Measurements from ENCODE around the gene HOXA6.

The HOXA6 gene

GRCh38 chr7:27142580-27143022 lies 5.0 kb downstream of the HOXA6 start:
- H3K4me3 ChIP-seq (ENCODE audit: low read length), result peak overlapping the region; percentile 71

GRCh38 chr7:27141923-27142579 lies 5.5 kb downstream of the HOXA6 start:
- Histone ChIP-seq H3K27ac (ENCODE audit: low read length) (no peak overlapping the region), H3K36me3 (ENCODE audit: control insufficient read depth, low read depth, low read length) (no peaks in the 10 kb centered on the region), H3K4me1 (ENCODE audit: control insufficient read depth, low read depth, low read length) (peaks cover 3% of the 10 kb centered on the region), H3K4me3 (ENCODE audit: low read length) (peak overlapping the region; percentile 71), H3K9me3 (ENCODE audit: control insufficient read depth, low read depth, low read length) (peaks cover 3% of the 10 kb centered on the region), H3K9ac (ENCODE audit: low read length) (no peak overlapping the region), H3K27me3 (ENCODE audit: control insufficient read depth, insufficient read depth, low read length) (peaks cover 100% of the 10 kb centered on the region)

More at GRCh38 chr7:27142580-27143022, 5.0 kb downstream of the HOXA6 start:
- Histone ChIP-seq H3K9me3 (ENCODE audit: control insufficient read depth, low read depth, low read length) (peaks cover 3% of the 10 kb centered on the region), H3K9ac (ENCODE audit: low read length) (no peak overlapping the region), H3K27ac (ENCODE audit: low read length) (no peak overlapping the region), H3K36me3 (ENCODE audit: control insufficient read depth, low read depth, low read length) (no peaks in the 10 kb centered on the region), H3K27me3 (ENCODE audit: control insufficient read depth, insufficient read depth, low read length) (peaks cover 100% of the 10 kb centered on the region), H3K4me1 (ENCODE audit: control insufficient read depth, low read depth, low read length) (peaks cover 3% of the 10 kb centered on the region)

GRCh38 chr7:27141137-27141922 lies 6.2 kb downstream of the HOXA6 start:
- H3K4me1 ChIP-seq (ENCODE audit: control insufficient read depth, low read depth, low read length), result peaks cover 3% of the 10 kb centered on the region
- H3K36me3 ChIP-seq (ENCODE audit: control insufficient read depth, low read depth, low read length), result no peaks in the 10 kb centered on the region
- no peak overlapping the region for H3K27ac ChIP-seq (ENCODE audit: low read length)
- peaks cover 100% of the 10 kb centered on the region for H3K27me3 ChIP-seq (ENCODE audit: control insufficient read depth, insufficient read depth, low read length)
- no peak overlapping the region for H3K9ac ChIP-seq (ENCODE audit: low read length)
- H3K4me3 ChIP-seq (ENCODE audit: low read length), result no peak overlapping the region
- H3K9me3 ChIP-seq (ENCODE audit: control insufficient read depth, low read depth, low read length), result peaks cover 3% of the 10 kb centered on the region

GRCh38 chr7:27140126-27140857 lies 7.3 kb downstream of the HOXA6 start:
- Histone ChIP-seq H3K36me3 (ENCODE audit: control insufficient read depth, low read depth, low read length) (no peaks in the 10 kb centered on the region), H3K9ac (ENCODE audit: low read length) (no peak overlapping the region), H3K27ac (ENCODE audit: low read length) (no peak overlapping the region), H3K4me1 (ENCODE audit: control insufficient read depth, low read depth, low read length) (peaks cover 3% of the 10 kb centered on the region), H3K27me3 (ENCODE audit: control insufficient read depth, insufficient read depth, low read length) (peaks cover 100% of the 10 kb centered on the region), H3K9me3 (ENCODE audit: control insufficient read depth, low read depth, low read length) (peaks cover 3% of the 10 kb centered on the region), H3K4me3 (ENCODE audit: low read length) (no peak overlapping the region)

DNA sequence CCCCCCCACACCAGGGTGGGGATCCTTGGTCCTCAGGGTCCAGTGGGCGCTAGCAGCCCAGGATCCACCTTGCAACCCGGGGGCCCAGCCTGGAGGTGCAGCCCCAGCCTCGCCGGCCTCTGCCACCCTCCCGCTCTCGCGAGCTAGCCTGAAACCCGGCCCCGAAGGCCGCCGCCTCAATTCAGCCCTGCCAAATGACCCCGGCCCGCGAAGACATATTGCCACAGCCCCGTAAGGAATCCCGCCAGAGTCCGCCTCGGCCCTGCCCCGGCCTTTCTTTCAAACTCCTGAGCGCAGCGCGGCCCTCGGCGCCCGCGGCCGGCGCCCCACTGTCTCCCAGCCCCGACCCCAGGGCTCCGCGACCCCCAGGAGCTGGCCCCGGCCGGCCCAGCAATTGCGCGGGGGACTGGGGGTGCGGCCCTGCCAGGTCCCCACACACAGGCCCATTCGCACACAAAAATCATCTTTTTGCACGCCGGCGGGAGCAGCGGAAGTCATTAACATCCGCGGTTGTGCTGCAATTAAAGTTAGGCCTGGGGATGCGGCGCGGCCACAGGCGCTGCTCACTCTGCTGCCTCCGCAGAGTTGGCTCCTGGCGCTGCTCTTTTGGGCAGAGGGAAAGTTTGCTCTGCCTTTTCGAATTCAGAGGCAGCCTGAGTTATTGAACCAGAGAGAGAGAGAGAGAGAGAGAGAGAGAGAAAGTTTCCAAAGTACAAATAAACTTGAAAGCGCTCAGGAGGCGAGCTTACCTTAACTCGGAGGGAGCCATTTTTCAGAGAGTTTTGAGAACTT lies 8.0 kb downstream of the HOXA6 start:
- Histone ChIP-seq H3K27me3 (ENCODE audit: control insufficient read depth, insufficient read depth, low read length) (peaks cover 100% of the 10 kb centered on the region), H3K9me3 (ENCODE audit: control insufficient read depth, low read depth, low read length) (peaks cover 3% of the 10 kb centered on the region), H3K4me3 (ENCODE audit: low read length) (no peak overlapping the region), H3K9ac (ENCODE audit: low read length) (no peak overlapping the region), H3K27ac (ENCODE audit: low read length) (no peak overlapping the region), H3K36me3 (ENCODE audit: control insufficient read depth, low read depth, low read length) (no peaks in the 10 kb centered on the region), H3K4me1 (ENCODE audit: control insufficient read depth, low read depth, low read length) (peaks cover 3% of the 10 kb centered on the region)

DNA sequence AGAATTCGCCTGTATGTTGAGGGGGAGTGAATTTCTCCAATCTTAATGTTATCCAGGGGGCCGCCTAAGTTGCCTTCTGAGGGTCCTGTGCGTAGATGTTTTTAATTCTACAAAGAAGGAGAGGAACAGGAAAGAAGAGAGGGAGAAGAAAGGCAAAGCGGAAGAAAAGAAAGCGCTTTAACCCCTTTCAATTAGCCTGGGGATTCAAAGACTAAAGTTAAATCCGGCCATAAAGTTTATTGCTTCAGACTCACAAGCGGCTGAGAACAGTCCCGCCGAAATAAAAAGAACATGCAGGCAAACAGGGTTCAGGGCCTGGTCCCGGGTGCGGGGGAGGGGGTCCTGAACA lies 8.6 kb downstream of the HOXA6 start:
- Histone ChIP-seq H3K4me3 (ENCODE audit: low read length) (no peak overlapping the region), H3K4me1 (ENCODE audit: control insufficient read depth, low read depth, low read length) (peaks cover 3% of the 10 kb centered on the region)

GRCh38 chr7:27138472-27138871 lies 9.1 kb downstream of the HOXA6 start:
- H3K4me3 ChIP-seq (ENCODE audit: low read length), result no peak overlapping the region
- H3K4me1 ChIP-seq (ENCODE audit: control insufficient read depth, low read depth, low read length), result peaks cover 3% of the 10 kb centered on the region
- H3K27ac ChIP-seq (ENCODE audit: low read length), result no peak overlapping the region
- H3K9me3 ChIP-seq (ENCODE audit: control insufficient read depth, low read depth, low read length), result peaks cover 3% of the 10 kb centered on the region
- H3K27me3 ChIP-seq (ENCODE audit: control insufficient read depth, insufficient read depth, low read length), result peaks cover 100% of the 10 kb centered on the region
- H3K9ac ChIP-seq (ENCODE audit: low read length), result no peak overlapping the region
- H3K36me3 ChIP-seq (ENCODE audit: control insufficient read depth, low read depth, low read length), result no peaks in the 10 kb centered on the region

More for the DNA sequence above, 8.6 kb downstream of the HOXA6 start:
- no peaks in the 10 kb centered on the region for H3K36me3 ChIP-seq (ENCODE audit: control insufficient read depth, low read depth, low read length)
- peaks cover 100% of the 10 kb centered on the region for H3K27me3 ChIP-seq (ENCODE audit: control insufficient read depth, insufficient read depth, low read length)
- H3K27ac ChIP-seq (ENCODE audit: low read length), result no peak overlapping the region
- no peak overlapping the region for H3K9ac ChIP-seq (ENCODE audit: low read length)
- peaks cover 3% of the 10 kb centered on the region for H3K9me3 ChIP-seq (ENCODE audit: control insufficient read depth, low read depth, low read length)

DNA sequence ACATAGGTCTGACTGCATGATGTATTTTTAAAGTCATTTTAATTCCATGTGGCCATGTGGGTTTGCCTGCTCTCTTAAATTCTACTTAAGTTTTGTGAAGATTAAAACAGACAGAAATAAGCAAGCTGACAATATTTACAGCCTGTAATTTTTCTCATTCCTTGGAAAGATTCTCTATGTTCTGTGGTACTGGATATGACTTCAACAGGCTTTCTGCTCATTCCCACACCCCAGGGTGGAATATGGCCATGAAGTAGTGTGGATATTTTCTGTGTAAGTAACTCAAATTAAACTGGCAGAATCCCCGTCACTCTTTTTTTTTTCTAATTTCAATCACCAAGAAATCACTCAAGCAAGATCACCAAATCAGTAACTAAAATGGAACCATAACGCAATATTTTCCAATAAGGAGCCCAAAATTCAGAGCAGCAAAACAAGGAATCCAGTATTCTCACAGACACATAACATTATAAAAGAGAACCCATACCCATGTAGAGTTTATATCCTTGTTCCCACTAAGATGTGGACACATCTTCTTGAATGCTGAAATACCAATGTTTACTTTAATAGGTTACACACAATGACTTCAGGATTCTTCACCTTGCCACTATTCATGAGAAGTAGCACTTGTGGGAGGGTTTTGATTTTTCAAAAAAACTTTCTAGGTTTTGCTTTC lies 9.8 kb downstream of the HOXA6 start:
- Histone ChIP-seq H3K9ac (ENCODE audit: low read length) (no peak overlapping the region), H3K9me3 (ENCODE audit: control insufficient read depth, low read depth, low read length) (peaks cover 3% of the 10 kb centered on the region), H3K4me1 (ENCODE audit: control insufficient read depth, low read depth, low read length) (peaks cover 3% of the 10 kb centered on the region), H3K36me3 (ENCODE audit: control insufficient read depth, low read depth, low read length) (no peaks in the 10 kb centered on the region), H3K27ac (ENCODE audit: low read length) (no peak overlapping the region), H3K4me3 (ENCODE audit: low read length) (no peak overlapping the region), H3K27me3 (ENCODE audit: control insufficient read depth, insufficient read depth, low read length) (peaks cover 100% of the 10 kb centered on the region)

DNA sequence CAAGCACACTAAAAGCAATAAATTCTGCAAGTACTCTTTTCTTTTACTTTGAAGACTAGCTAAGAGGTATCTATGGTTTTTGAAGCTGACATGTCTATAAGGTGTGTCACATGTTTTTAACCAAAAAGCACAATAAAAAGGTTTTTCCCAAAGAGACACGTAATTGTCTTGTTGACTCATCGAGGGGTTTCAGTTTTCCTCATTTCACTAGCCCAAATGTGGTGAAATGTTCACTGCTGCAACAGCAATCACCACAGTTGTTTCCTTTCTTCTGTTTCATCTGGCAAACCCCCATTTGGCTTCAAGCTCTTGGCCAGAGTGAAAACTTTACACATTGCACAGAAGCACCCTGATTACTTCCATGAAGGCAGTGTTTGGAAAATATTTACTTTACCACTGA lies 13.2 kb downstream of the HOXA6 start:
- H3K27ac ChIP-seq (ENCODE audit: low read length), result no peak overlapping the region

DNA sequence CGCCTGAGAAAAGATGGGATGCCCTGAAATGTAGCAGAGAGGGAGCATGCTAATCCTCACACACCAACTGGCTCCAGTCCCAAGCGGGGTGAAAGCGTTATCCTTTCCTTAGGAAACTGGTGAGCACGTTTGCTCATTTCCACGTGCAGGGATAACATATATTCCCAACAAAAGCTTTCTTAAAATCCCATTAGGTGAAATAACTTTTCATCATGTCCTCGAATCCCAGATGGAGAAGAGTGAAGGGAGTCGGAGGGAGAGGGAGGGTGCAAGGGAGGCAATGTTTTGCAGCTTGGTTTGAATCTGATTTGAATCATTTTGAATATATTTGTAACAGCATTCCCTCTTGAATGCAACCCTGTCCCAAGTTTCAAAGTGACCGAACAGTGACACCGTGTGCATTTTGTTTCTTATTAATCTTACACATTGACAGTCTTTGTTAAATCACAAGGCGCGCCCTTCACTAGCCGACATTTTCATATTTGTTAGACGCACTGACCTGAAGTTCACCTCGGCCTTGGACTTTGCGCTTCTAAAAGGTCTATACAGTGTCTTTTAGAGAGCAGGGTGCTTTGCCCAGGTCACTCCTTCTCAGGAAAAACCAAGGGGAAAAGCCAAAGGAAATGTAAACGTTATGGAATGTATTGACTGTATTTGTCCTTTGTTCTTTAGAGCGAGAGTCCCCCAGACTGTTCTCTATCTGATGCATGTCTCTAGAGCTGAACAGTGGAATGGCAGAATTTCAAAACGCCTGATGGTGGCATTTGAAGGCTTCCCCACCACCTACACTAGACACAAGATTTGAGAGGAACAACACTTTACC lies 14.0 kb downstream of the HOXA6 start:
- no peaks in the 10 kb centered on the region for H3K9me3 ChIP-seq (ENCODE audit: control insufficient read depth, low read depth, low read length)
- H3K27me3 ChIP-seq (ENCODE audit: control insufficient read depth, insufficient read depth, low read length), result peaks cover 100% of the 10 kb centered on the region
- H3K4me3 ChIP-seq (ENCODE audit: low read length), result no peak overlapping the region
- H3K27ac ChIP-seq (ENCODE audit: low read length), result no peak overlapping the region
- H3K9ac ChIP-seq (ENCODE audit: low read length), result no peak overlapping the region
- H3K36me3 ChIP-seq (ENCODE audit: control insufficient read depth, low read depth, low read length), result no peaks in the 10 kb centered on the region
- H3K4me1 ChIP-seq (ENCODE audit: control insufficient read depth, low read depth, low read length), result peaks cover 5% of the 10 kb centered on the region

More for the DNA sequence above, 13.2 kb downstream of the HOXA6 start:
- H3K4me3 ChIP-seq (ENCODE audit: low read length), result no peak overlapping the region
- H3K36me3 ChIP-seq (ENCODE audit: control insufficient read depth, low read depth, low read length), result no peaks in the 10 kb centered on the region
- H3K4me1 ChIP-seq (ENCODE audit: control insufficient read depth, low read depth, low read length), result peaks cover 5% of the 10 kb centered on the region
- H3K9ac ChIP-seq (ENCODE audit: low read length), result no peak overlapping the region
- H3K27me3 ChIP-seq (ENCODE audit: control insufficient read depth, insufficient read depth, low read length), result peaks cover 100% of the 10 kb centered on the region
- H3K9me3 ChIP-seq (ENCODE audit: control insufficient read depth, low read depth, low read length), result no peaks in the 10 kb centered on the region

All from iPS-18a (cell line).